Upper lobe of left lung (tissue), 4 donors: Measurements from ENCODE around the gene ACP5.

Source experiments
- POLR2A ChIP-seq, 4 donors: fragments of 450-650 bp; IDR thresholded peaks; one replicate each; pipeline ENCODE4 v1.5.1; 2016 to 2017; ENCODE audit warnings: antibody characterized with exemption in 4 of 4, mild to moderate bottlenecking in 2 of 4
- TF ChIP-seq, protein P1 (sequence below), 6 experiments: fragments of 450-650 bp in 4 of 6; fragments of 200-600 bp in 2 of 6; sonication (generic) in 2 of 6; IDR thresholded peaks; one replicate each; pipeline ENCODE4 v1.5.1; 2016 to 2019; ENCODE audit warnings: antibody characterized with exemption in 6 of 6

GRCh38 chr19:11576227-11576626 lies 1.2 kb downstream of the ACP5 start:
- TF ChIP-seq, protein P1, sequence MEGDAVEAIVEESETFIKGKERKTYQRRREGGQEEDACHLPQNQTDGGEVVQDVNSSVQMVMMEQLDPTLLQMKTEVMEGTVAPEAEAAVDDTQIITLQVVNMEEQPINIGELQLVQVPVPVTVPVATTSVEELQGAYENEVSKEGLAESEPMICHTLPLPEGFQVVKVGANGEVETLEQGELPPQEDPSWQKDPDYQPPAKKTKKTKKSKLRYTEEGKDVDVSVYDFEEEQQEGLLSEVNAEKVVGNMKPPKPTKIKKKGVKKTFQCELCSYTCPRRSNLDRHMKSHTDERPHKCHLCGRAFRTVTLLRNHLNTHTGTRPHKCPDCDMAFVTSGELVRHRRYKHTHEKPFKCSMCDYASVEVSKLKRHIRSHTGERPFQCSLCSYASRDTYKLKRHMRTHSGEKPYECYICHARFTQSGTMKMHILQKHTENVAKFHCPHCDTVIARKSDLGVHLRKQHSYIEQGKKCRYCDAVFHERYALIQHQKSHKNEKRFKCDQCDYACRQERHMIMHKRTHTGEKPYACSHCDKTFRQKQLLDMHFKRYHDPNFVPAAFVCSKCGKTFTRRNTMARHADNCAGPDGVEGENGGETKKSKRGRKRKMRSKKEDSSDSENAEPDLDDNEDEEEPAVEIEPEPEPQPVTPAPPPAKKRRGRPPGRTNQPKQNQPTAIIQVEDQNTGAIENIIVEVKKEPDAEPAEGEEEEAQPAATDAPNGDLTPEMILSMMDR (IDR thresholded peaks at IDR 0.05), result no peak
- TF ChIP-seq POLR2A (IDR thresholded peaks at IDR 0.05), result peak in 1 of 4 donors; percentile 35
